ENCODE results near the gene MGLL.
"Not testable (repeated sequence)": the region's sequence is repeated elsewhere in the genome, so short reads cannot be mapped to it uniquely, and the experiment has no call there.

Gene MGLL

DNA sequence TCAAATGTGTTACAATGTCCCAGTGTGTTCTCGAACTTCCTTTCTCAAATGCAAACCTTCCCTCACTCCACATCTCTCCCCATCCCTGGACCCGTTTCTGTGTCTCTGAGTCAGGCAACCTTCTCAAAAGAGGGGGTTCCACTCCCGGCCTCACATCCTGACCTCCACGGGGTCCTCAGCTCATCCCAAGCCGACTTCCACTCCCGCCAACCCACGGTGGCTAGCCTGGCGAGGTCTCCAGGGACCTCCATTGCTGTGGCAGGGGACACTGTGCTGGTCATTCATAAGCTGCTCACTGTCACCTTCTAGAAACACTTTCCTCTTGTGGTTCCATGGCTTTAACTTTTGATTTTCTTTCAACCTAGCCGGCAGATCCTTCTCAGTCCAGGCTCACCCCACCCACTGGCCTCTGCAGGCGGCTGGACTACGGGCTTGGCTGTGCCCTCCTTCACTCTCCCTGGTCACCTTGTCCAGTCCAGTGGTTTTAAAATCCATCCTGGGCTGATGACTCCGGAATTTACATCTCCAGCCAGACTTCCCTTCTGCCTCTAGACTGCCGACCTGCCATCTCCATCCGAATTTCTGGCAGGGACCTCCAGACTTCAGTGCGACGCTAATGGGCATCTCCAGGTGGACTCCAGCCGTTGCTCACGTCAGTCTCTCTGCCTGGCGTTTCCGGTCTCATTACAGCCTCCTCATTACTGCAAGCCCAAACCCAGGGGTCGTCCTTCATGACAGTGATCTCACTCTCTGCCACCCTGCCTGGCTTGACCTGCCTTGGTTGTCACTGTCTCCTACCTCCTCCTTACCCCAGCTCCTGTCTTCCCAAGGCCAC lies 129.6 kb downstream of the MGLL start:
- H3K4me3 ChIP-seq (ENCODE audit: low read depth, low read length), result no peak overlapping the region

DNA sequence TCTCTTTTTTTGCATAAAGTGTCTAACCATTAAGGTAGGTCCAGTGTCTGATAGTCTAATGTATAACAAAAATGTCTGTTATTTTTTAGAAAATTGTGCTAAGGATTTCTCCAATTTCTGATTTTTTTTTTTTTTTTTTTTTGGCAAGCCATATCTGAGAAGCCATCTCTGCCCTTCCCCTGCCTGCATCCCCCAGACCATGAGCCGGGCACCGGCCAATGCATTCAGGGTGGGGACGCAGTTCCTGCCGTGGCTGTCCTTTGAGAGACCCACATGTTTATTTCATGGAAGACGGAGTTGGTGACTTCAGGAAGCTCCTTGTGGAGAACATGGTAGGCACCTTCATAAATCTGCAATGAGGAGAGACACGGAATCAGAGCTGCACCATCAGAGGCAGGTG lies 130.3 kb downstream of the MGLL start:
- no peak overlapping the region for H3K4me3 ChIP-seq (ENCODE audit: low read depth, low read length)

DNA sequence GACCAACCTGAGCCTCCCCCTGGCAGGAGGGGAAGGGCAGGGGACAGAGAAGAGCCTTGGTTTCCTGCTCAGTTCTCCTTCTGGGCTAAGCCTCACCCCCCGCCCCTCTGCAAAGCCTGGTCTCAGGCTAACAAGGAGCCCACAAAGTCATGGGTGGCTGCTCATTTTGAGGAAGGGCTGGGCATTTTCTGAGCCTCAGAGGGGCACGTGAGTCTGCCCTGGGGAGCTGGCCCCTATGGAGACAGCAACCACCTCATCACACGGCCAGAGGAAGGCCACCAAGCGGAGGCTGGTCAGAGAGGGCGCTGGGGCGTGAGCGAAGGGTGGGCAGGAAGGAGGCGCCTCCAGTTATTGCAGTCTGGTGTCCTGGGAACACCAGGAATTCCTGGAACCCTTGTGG lies 130.8 kb downstream of the MGLL start:
- no peak overlapping the region for H3K4me3 ChIP-seq (ENCODE audit: low read depth, low read length)

DNA sequence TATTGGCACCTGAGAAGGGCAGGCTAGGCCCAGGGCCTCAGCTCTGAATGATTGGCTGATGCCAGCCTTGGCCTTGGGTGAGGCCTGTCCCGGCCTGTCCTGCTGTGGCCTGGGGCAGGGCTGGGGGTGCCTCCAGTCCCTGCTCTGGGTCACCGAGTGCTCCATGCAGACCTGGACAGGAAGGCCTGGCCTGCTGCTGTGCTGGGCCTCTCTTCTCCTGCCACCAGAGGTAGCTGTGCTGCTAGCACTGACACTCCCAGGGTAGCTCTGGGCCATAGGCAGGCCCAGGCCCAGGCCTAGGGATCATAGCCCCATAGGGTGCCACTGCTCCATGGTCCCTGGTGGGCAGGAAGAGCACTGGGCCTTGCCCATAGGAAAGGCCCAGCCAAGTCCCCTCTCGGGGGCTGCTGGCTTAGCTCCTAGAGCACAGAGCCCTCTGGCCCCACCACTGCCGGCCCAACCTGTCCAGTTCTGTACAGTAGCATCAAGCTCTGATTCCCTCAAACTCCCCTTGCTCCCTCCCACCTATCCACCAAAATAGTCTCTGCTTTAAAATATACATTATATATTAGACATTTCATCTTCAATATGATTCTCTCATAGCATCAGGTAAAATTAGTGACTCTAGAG lies 131.4 kb downstream of the MGLL start:
- H3K4me3 ChIP-seq (ENCODE audit: low read depth, low read length), result no peak overlapping the region

DNA sequence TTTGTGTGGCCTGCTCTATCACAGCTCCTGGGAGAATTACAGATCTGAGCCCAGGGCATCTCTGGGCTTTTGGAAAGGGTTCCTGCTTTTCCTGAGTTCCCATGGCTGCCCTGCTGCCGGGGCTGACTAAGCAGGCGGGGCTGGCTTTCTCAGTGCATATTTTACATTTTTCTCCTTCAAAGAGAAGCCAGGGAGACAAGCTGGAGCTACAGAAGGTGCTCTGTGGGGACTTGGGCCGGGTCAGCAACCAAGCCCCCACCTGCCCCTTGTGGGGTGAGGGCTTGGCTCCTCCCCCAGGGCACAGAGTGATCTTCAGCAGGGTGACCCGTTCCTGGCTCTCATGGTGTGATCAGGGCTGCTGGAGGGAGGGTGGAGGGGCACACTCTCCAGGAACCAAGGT lies 132.2 kb downstream of the MGLL start:
- H3K4me3 ChIP-seq (ENCODE audit: low read depth, low read length), result no peak overlapping the region

DNA sequence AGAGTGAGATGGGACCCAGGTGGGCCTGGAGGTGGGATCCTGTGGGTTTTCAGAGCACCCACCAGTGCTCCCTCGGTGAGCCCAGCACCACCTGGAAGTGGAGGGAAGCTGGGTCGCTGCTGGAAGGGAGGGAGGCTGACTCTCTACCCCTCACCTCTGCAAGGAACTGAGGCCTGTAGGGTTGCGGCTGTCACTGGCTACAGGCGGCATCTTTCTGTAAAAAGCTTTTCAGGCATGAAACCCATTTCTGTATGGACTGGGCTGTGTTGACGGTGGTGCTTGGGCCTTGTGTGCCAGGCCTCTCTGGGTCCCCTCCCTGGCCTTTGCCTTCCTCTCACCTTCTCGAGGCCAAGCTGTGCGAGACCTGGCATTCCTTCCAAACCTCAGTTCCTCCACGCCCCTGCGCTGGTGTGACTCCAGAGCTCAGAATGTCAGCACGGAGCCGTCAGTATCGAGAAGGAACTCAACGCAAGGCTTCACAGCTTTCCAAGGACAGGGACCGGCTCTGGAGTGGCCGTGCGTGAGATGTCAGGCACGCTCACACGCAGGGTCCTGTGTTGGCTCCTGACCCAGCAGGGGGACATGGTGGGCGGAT lies 133.0 kb downstream of the MGLL start:
- no peak overlapping the region for H3K4me3 ChIP-seq (ENCODE audit: low read depth, low read length)

DNA sequence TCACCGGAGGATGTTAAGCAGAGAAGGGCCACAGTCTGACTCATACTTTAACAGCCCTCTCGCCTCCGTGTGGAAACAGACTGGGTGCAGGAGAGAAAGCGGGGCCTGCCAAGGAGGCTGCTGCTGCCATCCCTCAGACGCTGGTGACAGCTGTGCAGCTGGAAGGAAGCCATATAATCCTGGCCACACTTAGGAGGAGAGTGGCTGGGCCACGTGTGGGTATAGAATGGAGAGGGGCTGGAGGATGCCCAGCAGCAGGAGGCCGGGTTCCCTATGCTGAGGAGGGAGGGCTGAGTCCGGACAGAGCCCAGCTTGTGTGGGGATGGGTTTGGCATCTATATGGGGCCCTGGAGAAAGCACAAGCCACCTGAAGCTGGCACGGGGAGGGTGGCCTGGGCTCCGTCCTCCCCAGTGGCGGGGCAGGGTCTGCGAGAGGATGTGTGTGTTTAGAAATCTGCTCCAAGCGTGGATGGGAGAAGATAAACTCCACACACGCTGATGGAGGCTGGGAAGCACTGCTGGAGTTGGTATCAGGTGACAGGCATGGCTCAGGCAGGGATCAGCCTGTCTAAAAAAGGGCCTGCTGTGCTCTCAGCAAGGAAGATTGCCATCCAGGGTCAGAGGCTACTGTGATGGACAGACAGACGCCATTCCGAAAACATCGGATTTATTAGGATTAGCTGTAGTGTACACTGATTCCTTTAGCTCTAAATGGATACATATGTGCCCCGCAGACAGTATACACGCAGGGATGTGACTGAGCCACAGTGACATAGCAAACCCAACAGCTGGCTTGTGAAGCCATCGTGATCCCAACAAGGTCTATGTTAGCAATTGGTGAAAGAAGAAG lies 133.7 kb downstream of the MGLL start:
- no peak overlapping the region for H3K4me3 ChIP-seq (ENCODE audit: low read depth, low read length)

DNA sequence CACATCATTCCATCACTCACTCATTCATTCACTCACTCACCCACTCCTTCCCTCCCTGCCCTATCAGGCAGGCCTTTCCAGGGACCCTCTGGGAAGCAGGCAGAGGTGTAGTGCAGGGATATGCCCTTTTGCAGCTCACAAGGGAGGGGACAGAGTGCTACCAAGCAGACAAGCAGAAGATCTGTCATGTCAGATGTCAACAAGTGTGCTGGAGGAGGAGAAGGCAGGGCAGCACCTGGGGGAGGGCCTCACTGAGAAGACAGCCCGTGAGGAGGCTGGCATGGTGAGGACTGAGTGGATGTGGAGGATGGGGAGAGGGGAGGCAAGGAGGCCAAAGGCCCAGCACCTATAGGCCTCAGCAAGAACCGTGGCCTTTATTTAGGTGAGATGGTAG lies 134.3 kb downstream of the MGLL start:
- H3K4me3 ChIP-seq (ENCODE audit: low read depth, low read length), result no peak overlapping the region

DNA sequence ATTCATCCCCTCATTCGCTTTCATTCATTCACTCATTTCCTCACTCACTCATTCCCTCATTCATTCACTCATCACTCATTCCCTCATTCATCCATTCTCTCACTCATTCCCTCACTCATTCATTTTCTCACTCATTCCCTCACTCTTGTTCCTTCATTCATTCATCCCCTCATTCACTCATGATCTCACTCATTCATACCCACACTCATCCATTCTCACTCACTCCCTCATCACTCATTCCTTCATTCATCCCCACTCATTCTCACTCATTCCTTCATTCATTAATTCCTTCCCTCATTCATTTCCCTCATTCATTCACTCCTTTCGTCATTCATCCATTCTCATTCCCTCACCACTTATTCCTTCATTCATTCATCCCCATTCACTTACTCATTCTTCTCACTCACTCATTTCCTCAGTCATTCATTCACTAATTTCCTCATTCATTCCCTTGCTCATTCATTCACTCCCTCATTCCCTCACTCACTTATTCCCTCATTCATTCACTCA lies 135.0 kb downstream of the MGLL start:
- no peak overlapping the region for H3K4me3 ChIP-seq (ENCODE audit: low read depth, low read length)

DNA sequence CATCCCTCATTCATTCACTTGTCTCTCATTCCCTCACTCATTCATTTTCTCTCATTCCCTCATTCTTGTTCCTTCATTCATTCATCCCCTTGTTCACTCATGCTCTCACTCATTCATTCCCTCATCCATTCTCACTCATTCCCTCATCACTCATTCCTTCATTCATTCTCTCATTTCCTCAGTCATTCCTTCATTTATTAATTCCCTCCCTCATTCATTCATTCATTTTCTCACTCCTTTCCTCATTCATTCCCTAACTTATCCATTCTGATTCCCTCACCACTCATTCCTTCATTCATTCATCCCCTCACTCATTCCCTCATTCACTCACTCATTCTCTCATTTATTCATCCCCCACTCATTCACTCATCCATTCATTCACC lies 135.8 kb downstream of the MGLL start:
- no peak overlapping the region for H3K4me3 ChIP-seq (ENCODE audit: low read depth, low read length)

DNA sequence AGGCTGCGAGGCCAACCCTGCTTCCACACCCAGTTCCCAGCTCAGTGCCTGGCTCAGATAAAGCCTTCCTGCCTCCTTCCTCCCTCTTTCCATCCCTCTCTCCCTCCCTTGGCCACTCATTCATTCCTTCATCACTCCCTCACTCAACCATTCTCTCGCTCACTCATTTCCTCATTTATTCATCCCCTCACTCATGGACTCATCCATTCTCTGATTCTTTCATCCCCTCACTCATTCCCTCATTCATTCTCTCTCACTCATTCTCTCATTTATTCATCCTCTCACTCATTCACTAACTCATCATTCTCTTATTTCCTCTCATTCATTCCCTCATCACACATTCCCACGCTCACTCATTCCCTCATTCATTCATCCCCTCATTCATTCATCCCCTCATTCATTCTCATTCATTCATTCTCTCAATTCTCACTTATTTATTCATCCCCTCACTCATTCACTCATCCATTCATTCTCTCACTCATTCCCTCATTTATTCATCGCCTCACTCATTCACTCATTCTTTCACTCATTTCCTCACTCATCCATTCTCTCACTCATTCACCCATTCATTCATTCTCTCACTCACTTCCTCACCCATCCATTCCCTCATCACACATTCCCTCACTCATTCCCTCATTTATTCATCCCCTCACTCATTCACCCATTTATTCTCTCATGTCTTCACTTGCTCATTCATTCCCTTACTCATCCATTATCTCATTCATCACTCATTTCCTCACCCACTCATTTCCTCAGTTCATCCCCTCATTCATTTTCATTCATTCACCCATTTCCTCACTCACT lies 136.4 kb downstream of the MGLL start:
- H3K4me3 ChIP-seq (ENCODE audit: low read depth, low read length), result no peak overlapping the region

DNA sequence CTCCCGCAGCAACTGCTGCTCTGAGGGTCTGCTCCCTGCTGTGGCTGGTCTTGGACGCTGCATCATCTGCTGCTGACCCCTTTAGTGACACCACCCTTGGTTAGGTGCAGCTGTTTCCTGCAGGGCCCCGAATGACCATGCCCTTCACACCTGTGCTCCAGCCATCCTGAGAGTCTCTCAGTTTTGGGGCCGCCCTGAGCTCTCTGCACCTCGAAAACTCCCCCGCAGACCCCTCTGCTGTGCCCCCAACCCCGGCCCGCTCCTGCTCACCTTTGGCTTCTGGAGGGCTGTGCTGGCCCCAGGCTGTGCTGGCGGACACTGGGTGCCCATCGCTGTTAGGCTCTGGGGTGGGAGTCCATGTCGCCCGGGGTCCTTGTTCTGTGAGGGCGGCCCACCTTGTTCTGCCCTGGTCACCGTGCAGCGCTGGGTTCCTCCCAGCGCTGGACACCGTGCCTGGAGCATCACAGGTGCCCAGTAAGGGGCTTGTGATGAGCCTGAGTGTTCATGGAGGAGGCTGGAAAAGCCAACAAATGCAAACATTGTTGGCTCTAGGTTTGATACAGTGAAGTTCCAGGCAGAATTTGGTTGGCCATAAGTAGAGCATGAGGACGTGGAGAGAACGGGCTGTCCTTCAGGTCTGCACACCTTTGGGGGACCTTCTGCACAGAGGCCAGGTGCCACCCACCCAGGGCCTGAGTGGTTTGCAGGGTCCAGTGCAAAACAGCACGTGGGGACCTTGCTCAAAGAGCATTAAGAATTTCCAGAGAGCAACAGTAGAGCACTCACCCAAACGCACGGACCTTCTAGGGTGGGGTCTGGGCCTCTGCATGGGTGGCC lies 137.2 kb downstream of the MGLL start:
- no peak overlapping the region for H3K4me3 ChIP-seq (ENCODE audit: low read depth, low read length)

DNA sequence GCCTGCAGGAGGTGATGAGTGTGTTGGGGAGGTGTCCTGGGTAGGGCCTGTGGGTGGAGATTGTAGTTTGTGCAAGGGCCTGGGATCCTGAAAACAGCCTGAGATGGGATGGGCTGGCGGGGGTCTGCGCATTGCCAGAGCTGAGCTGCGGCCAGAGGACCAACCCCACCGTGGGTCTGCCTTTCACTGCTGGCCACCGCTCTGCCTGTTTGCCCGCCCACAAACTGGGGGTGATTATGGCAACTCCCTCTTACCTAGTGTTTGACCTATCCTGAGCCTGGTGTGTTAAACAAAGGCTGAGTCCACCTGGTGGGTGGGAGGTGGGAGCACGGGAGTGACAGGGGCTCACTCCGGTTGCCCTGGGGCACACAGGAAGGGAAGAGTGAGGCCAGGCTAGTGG lies 139.8 kb downstream of the MGLL start:
- no peak overlapping the region for H3K4me3 ChIP-seq (ENCODE audit: low read depth, low read length)

DNA sequence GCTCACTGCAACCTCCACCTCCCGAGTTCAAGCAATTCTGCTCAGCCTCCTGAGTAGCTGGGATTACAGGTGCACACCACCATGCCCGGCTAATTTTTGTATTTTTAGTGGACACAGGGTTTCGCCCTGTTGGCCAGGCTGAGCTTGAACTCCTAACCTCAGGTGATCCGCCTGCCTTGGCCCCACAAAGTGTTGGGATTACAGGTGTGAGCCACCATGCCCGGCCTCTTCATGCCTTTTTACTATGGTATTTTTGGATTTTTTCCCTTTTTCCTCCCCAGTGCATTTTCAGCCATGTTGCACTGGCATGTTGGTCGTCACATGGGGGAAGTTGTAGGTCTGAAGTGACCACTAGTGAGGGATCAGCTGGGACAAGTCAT lies 140.2 kb downstream of the MGLL start:
- not testable (repeated sequence) for H3K4me3 ChIP-seq (ENCODE audit: low read depth, low read length)

DNA sequence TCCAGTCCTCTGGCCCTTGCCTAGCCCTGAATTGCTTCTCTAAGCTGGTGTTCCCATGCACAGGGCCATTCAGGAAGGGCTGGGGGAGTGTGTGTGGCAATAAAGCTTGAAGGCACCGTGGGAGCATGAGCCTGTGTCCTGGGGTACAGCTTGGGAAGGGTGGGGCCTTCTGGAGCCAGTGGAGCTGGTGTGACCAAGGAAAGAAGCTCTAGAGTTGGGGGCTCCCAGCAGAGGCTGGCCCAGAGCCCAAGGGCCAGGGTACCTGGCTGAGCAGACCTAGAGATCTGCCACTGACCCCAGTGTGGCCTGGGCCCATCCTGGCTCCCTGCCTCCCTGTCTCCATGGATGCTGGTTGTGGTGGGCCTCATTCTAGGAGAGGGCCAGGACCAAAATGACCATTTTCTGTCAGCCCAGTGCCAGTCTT lies 141.5 kb downstream of the MGLL start:
- H3K4me3 ChIP-seq (ENCODE audit: low read depth, low read length), result no peak overlapping the region

DNA sequence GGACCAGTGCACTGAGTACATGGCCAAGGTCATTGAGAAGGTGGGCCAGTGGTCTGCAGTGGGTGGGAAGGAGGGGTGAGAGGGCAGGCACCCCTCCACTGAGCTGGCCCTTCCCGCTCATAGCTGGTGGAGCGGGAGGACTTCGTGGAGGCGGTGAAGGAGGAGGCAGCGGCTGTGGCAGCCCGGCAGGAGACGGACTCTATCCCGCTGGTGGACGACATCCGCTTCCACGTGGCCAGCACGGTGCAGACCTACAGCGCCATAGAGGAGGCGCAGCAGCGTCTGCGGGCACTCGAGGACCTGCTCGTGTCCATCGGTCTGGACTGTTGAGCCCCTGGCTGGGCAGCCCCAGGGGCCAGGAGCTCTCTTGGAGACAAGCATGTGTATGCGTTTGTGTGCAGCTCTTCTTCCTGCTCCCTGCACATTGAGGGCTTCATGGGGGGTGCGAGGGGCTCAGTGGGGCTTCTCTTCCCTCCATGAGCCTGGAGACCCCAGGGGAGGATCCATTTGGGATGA lies 142.1 kb downstream of the MGLL start:
- no peak overlapping the region for H3K4me3 ChIP-seq (ENCODE audit: low read depth, low read length)

DNA sequence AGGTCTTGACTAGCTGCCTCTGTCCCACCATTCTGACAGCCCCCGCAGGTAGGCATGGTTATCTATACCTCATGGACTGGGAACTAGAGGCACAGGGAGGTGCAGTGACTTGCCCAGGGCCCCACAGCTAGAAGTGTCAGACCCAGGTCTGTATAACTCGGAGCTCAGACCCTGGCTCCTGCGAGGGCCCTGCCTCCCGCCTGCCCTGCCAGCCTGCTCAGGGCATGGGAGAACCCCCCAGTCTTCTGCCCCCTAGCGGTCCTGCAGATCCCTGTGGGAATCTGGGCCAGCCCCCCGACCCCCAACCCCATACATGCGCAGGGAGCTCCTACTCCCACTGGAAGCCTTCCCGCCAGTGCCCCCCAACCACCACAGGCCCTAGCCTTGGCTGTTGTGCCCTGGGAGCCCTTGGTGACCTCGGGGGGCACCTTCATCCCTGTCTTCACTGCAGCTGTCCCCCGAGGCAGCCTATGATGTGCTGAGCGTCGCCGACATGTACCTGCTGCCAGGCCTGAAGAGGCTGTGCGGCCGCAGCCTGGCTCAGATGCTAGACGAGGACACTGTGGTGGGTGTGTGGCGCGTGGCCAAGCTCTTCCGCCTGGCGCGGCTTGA lies 142.7 kb downstream of the MGLL start:
- no peak overlapping the region for H3K4me3 ChIP-seq (ENCODE audit: low read depth, low read length)

DNA sequence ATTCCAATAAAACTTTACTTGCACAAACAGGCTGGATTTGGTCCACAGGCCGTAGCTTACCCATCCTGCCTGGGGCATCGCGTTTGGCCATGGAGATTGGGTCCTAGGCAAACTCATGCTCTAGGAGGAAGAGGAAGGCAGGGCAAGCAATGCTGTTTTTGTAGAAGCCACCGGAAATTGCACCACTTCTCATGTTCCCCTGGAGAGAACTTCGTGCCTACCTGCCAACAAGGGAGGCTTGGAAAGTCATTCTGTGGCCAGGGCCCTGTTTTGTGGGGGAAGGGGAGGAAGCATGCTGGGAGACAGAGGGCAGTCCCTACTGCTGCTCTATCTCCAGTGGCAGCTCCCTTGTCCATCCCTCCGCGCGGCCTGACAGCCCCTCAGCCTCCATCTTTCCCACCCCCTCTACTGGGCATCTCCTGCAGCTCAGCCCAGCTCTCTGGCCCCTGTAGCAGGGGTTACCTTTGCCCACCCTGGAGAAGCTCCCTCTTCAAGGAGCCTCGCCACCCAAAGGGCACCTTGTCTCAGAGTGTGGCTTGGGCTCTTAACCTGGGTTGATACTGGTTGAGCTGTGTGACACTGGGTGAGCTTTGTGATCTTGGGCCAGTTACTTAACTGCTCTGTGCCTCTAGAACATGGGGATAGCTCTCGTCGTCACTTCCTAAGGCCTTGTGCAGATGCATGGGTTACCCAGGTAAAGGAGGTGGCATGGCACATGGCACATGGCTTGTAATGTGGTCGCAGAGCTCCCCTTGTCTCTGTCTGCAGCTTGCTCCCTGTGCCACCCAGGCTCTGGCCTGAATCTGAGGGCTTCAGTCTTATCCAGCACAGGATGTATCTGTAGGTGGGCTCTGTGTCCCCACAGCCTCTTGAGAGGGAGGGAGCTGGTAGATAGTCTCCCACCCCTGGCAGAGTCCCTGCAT lies 143.4 kb downstream of the MGLL start:
- no peak overlapping the region for H3K4me3 ChIP-seq (ENCODE audit: low read depth, low read length)

Data from iPS-11a (cell line).